GM04504 (cell line): ENCODE data around the gene PDIA2.

Source experiments
- DNase-seq: peaks from one replicate; pipeline ENCODE4 v3.0.0-alpha.2; 2012; ENCODE audit warnings: low read depth

PDIA2 gene

DNA sequence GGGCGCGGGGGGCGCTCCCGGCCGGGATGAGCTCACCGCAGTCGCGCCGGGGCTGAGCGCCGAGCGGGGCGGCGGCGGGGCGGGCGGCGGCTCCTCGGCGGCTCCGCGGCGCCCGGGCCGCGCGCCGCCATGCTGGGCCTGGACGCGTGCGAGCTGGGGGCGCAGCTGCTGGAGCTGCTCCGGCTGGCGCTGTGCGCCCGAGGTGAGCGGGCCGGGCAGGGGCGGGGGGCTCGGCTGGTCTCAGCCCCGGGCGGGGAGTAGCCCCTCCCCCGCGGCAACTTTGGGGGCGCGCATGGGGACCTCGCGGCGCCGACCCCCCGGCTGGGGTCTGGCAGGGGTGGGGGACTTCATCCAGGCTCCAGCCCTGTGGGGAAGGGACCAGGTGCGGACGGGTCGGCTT is 2.4 kb upstream of the PDIA2 start, which contains the start of gene ARHGDIG:
Gene ARHGDIG, plus strand, starts transcription at position 40 of the 400 bp plus-strand sequence. Its CDS starts 90 bp downstream, at position 130.
- DNase-seq: no peak

- no peak for DNase-seq
These were observed 1.8 kb upstream of the PDIA2 start for GRCh38 chr16:280991-281659.

- no peak for DNase-seq
These were observed 1.2 kb upstream of the PDIA2 start for GRCh38 chr16:281660-282255.

DNA sequence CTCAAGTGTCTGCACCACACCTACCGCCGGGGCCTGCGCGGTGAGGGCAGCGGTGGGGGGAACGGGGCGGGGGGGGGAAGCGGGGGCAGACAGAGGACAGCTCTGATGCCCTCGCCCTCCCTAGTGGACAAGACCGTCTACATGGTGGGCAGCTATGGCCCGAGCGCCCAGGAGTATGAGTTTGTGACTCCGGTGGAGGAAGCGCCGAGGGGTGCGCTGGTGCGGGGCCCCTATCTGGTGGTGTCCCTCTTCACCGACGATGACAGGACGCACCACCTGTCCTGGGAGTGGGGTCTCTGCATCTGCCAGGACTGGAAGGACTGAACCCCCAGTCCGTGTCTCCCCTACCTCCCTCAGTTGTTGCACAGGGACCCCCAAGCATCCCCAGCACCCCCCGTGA is 473 bp upstream of the PDIA2 start:
- DNase-seq: no peak

DNA sequence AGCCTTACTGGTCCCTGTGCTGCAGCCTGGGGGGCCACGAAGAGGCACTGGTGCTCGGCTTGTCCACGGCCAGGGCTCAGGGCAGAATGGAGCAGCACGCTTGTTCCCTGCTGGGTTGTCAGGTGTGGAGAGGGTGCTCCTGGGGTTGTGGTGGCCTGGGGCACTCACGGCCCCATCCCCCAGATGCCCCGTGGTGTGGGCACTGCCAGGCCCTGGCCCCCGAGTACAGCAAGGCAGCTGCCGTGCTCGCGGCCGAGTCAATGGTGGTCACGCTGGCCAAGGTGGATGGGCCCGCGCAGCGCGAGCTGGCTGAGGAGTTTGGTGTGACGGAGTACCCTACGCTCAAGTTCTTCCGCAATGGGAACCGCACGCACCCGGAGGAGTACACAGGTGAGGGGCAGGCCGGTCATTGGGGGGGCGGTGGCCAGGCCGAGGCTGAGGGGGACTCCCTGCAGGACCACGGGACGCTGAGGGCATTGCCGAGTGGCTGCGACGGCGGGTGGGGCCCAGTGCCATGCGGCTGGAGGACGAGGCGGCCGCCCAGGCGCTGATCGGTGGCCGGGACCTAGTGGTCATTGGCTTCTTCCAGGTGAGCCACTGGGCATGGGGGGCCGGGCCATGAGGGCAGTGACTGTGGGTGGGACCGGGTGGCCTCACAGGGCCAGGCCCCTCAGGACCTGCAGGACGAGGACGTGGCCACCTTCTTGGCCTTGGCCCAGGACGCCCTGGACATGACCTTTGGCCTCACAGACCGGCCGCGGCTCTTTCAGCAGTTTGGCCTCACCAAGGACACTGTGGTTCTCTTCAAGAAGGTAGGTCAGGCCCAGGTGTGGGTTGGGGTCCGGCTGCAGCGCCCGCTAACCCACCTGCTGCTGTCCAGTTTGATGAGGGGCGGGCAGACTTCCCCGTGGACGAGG is 1.5 kb downstream of the PDIA2 start:
- no peak for DNase-seq

DNA sequence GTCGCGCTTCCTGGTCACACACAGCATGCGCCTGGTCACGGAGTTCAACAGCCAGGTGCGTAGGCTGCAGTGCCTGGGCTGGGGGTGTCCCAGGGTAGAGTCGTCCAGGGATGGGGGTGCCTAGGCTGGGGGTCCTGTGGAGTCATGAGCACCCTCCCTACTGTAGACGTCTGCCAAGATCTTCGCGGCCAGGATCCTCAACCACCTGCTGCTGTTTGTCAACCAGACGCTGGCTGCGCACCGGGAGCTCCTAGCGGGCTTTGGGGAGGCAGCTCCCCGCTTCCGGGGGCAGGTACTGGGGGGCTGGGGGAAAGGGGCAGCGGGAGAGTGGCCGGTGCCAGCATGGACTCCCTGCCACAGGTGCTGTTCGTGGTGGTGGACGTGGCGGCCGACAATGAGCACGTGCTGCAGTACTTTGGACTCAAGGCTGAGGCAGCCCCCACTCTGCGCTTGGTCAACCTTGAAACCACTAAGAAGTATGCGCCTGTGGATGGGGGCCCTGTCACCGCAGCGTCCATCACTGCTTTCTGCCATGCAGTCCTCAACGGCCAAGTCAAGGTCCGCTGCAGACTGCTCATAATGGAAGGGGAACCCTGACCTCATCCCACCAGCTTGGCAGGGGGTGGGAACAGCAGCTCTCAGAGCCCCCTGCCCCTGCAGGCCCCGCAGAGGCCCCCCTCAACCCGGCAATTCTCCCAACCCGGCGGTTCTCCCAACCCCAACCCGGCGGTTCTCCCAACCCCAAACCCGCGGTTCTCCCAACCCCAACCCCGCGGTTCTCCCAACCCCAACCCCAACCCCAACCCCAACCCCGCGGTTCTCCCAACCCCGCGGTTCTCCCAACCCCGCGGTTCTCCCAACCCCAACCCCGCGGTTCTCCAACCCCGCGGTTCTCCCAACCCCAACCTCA is 2.4 kb downstream of the PDIA2 start:
- DNase-seq: no peak

DNA sequence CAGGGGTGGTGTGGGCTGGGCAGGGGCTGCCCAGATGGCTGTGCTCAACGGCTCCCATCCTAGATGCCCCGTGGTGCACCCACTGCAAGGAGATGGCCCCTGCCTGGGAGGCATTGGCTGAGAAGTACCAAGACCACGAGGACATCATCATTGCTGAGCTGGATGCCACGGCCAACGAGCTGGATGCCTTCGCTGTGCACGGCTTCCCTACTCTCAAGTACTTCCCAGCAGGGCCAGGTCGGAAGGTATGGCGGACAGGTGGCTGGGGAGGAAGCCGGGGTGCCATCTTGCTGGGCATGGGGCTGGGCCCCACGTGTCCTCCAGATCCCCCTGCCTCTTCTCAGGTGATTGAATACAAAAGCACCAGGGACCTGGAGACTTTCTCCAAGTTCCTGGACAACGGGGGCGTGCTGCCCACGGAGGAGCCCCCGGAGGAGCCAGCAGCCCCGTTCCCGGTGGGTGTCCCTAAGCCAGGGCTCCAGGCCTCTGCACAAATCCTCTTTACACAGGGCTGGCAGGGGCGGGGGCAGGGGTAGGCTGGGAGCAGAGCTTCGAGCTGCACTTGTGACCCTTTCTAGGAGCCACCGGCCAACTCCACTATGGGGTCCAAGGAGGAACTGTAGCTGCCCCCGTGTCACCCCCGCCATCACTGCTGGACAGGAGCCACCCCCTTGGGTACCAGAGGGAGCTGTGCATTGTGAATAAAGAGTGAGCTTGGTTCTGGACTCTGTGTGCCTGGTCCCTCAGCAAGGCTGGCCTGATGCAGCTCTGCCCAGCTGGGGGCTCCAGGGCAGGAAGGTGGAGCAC is 3.7 kb downstream of the PDIA2 start:
- no peak for DNase-seq

- no peak for DNase-seq
These were observed 4.4 kb downstream of the PDIA2 start for GRCh38 chr16:287298-287811.

GRCh38 chr16:287981-288920 is 5.3 kb downstream of the PDIA2 start:
- DNase-seq: no peak

DNA sequence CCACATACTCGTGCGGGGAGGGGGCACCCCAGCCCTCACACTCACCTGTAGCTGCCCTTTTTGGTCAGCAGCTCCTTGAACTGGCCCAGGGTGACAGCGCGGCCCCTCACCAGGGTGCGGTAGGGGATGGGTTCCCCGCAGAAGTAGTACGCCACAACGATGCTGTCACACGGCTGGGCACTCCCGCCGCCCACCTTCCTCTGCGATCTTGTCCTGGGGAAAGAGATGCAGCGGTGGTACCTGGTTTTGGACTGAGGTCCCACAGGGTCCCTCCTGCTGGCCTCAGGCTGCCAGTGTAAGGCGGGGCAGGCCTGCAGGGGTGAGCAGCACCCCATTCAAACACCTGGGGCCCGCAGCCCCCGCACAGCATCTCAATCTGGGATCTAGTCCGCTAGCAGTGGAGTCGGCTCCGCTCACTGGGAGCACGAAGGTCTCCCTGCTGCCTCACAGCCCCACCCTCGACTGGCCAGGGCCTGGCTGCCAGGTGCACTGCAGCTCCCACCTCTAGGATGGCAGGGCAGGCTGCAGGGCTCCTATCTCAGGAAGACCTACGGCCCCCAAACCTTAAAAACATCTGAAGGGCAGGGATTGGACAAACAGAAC is 6.5 kb downstream of the PDIA2 start:
- DNase-seq: no peak

- no peak for DNase-seq
These were observed 7.2 kb downstream of the PDIA2 start for GRCh38 chr16:290015-290680.

- DNase-seq: no peak
These were observed 7.9 kb downstream of the PDIA2 start for GRCh38 chr16:290681-291405.

DNA sequence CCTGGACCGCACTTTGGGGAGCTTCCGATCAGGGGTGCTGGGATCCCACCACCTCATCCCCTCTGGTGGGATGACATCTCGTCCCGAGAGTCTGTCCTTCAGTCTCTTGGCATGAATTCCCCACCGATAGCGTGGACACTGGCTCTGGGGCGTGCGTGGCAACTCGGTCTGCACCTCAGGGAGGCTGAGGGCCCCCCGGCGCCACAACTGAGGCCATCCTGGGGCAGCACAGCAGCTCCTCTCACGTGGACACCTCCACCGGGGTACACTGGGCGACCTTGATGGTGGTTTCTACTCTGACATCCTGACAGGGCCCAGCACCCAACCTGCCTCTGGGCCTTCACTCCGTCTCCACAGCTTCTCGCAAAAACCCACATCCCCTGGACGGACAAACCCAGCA is 8.6 kb downstream of the PDIA2 start:
- DNase-seq: no peak

GRCh38 chr16:293043-293775 is 10.2 kb downstream of the PDIA2 start:
- no peak for DNase-seq

DNA sequence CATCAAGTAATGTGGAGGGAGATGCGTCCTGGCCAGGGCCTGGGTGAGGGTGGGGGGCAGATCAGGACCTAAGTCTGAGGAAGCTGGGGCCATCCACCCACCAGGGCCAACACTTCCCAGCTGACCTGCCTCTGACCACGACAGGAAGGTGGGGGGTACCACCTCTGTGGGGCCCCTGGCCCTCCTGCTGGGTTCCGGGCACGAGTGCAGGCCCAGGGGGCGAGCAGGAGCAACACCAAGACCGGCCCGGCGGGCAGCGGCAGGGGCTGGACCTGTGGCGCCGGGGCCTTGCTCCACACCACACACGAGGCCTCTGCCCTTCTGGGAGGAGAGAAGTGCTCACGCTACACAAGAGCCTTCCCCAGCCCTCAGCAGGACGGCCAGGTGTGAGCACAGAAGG is 13.3 kb downstream of the PDIA2 start:
- DNase-seq: no peak

DNA sequence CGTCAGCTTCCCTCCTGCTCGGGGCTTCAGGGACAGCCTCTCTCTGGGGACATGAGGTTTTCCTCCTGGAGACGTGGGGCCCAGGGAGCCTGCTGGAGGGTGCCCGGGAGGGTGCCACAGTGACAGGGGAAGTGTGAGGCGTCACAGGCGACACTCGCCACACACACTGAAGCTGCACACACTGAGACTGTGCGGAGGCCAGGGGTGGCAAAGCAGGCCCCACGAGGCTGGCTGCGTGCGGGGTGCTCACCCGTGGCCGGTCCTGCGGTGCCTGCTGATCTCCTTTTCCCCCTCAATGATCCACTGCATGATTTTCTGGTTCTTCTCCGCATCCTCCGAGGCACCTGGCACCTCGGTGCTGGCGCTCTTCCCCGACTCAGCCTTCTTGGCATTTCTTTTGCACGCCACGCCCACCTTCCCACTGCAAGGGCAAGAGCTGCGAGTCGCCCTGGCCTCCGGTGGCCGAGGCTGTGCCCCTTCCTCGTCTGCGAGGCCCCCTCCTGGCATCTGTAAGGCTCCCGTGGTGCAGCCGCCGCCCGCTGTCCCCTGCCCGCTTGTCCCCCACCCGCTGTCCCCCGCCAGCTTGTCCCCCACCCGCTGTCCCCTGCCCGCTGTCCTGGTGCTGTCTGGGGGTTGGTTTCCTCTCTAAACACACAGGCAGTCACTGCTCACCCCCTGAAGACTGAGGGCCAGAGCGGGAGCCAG is 14.0 kb downstream of the PDIA2 start:
- no peak for DNase-seq

DNA sequence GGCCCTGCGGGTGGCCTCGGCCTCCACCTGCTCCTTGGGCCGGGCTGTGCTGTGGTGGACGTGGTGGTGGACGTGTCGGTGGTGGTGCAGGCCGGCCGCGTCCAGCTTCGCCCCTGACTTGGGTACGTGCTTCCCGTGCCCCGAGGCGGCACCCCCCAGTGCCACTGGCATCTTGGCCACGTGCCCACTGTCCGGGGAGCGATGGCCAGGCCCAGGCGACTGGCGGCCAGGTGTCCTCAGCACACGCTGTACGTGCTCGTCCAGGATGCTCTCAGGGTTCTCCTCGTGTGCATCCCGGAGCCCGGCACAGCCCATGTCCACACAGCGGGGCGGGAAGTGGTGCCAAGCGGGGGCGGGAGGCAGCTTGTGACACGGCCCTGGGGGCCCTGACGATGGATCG is 14.9 kb downstream of the PDIA2 start:
- no peak for DNase-seq
